AG10803 (cell line): ENCODE results near the gene FBXO24.

Source experiments
- DNase-seq: peaks from one replicate; pipeline ENCODE4 v3.0.0; 2010; ENCODE audit warnings: low read depth
- H3K4me3 ChIP-seq: 2 replicates; pipeline ENCODE4 v1.5.1; 2011; ENCODE audit warnings: mild to moderate bottlenecking, low read length, control low read depth
- CTCF ChIP-seq: conservative IDR thresholded peaks from 2 replicates; pipeline ENCODE4 v1.5.1; 2011; ENCODE audit warnings: mild to moderate bottlenecking, low read length, control low read depth, inconsistent platforms

FBXO24 gene

GRCh38 chr7:100543586-100543985, 42.5 kb upstream of the FBXO24 start:
- no peak for TF ChIP-seq CTCF
- DNase-seq: no peak
- no peak overlapping the region for H3K4me3 ChIP-seq

- TF ChIP-seq CTCF: no peak
- no peak overlapping the region for H3K4me3 ChIP-seq
- no peak for DNase-seq
Measured at GRCh38 chr7:100544386-100544785, 41.7 kb upstream of the FBXO24 start.

- no peak for DNase-seq
- no peak for TF ChIP-seq CTCF
- no peak overlapping the region for H3K4me3 ChIP-seq
Measured at GRCh38 chr7:100544967-100545359, 41.2 kb upstream of the FBXO24 start.

GRCh38 chr7:100545360-100546128, 40.6 kb upstream of the FBXO24 start:
- TF ChIP-seq CTCF: peak; percentile 36
- DNase-seq: peak; percentile 74
- no peak overlapping the region for H3K4me3 ChIP-seq

- DNase-seq: no peak
- no peak for TF ChIP-seq CTCF
- H3K4me3 ChIP-seq: no peak overlapping the region
Measured at GRCh38 chr7:100546129-100546925, 39.8 kb upstream of the FBXO24 start.

- H3K4me3 ChIP-seq: no peak overlapping the region
- no peak for DNase-seq
- TF ChIP-seq CTCF: no peak
Measured at GRCh38 chr7:100546926-100547800, 39.0 kb upstream of the FBXO24 start.
